ENCODE measurements around the gene IL17C.

DNA sequence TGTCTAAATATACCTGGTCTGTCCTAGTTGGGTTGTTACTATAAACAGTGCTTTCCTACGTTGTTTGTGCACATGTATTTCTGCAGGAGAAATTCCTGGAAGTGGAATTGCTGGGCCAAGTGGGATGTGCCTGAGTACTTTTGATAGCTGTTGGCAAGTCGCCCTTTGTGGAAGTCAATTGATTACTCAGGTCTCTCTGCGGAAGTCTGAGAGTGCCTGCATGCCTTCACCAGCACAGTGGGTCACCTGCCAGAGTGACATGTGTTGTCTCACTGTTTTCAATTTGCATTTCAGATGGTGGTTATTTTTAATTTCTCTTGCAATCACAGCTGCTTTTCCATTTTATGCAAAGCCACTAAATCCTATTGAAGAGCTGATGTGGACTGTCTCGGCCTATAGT, 26.8 kb downstream of the IL17C start:
- TF ChIP-seq POLR2A (IDR thresholded peaks at IDR 0.05) (no peak), POLR2AphosphoS5 (IDR thresholded peaks at IDR 0.05) (no peak), EP300 (IDR thresholded peaks at IDR 0.05) (no peak)
- TF ChIP-seq, protein P1, sequence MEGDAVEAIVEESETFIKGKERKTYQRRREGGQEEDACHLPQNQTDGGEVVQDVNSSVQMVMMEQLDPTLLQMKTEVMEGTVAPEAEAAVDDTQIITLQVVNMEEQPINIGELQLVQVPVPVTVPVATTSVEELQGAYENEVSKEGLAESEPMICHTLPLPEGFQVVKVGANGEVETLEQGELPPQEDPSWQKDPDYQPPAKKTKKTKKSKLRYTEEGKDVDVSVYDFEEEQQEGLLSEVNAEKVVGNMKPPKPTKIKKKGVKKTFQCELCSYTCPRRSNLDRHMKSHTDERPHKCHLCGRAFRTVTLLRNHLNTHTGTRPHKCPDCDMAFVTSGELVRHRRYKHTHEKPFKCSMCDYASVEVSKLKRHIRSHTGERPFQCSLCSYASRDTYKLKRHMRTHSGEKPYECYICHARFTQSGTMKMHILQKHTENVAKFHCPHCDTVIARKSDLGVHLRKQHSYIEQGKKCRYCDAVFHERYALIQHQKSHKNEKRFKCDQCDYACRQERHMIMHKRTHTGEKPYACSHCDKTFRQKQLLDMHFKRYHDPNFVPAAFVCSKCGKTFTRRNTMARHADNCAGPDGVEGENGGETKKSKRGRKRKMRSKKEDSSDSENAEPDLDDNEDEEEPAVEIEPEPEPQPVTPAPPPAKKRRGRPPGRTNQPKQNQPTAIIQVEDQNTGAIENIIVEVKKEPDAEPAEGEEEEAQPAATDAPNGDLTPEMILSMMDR (IDR thresholded peaks at IDR 0.05), result no peak
